OCI-LY1 (cell line): ENCODE results near the gene SPI1.

Experiments
- EZH2 ChIP-seq: fragments of 200-600 bp; sonication (generic), shearing (Covaris generic); IDR thresholded peaks from 2 replicates; pipeline ENCODE4 v1.8.0; 2017; ENCODE audit warnings: borderline replicate concordance, mixed run types, mild to moderate bottlenecking, antibody characterized with exemption, low read length, moderate library complexity, mixed read lengths
- TF ChIP-seq, protein P1 (sequence below): fragments of 200-600 bp; sonication (generic), shearing (Covaris generic); IDR thresholded peaks from 2 replicates; pipeline ENCODE4 v1.5.1; 2017; ENCODE audit warnings: mild to moderate bottlenecking, antibody characterized with exemption, low read length, moderate library complexity, mixed read lengths

DNA sequence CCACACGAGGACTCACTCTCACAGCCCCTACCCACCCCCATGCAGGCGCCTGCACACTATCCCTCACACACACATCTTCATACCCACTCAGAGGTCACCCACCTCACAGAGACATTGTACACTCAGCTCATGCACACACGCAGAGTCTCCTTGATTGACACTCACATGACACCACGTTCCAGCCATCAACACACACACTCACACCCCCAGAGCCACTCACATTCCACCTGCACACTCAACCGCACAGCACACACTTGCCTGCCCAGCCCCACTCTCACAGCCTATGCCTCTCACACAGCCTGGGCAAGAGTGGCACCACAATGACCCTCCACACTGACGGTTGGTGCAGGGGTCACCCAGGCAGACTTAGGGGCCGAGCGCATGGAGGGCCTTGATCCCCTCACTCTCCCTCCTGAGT lies 2.2 kb downstream of the SPI1 start:
- no peak for TF ChIP-seq EZH2
- TF ChIP-seq, protein P1, sequence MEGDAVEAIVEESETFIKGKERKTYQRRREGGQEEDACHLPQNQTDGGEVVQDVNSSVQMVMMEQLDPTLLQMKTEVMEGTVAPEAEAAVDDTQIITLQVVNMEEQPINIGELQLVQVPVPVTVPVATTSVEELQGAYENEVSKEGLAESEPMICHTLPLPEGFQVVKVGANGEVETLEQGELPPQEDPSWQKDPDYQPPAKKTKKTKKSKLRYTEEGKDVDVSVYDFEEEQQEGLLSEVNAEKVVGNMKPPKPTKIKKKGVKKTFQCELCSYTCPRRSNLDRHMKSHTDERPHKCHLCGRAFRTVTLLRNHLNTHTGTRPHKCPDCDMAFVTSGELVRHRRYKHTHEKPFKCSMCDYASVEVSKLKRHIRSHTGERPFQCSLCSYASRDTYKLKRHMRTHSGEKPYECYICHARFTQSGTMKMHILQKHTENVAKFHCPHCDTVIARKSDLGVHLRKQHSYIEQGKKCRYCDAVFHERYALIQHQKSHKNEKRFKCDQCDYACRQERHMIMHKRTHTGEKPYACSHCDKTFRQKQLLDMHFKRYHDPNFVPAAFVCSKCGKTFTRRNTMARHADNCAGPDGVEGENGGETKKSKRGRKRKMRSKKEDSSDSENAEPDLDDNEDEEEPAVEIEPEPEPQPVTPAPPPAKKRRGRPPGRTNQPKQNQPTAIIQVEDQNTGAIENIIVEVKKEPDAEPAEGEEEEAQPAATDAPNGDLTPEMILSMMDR, result no peak
